Measurements from ENCODE around the gene MANBA.

- TF ChIP-seq CTCF (IDR thresholded peaks at IDR 0.05; ENCODE audit: low read depth, low read length) (no peak), EZH2phosphoT487 (IDR thresholded peaks at IDR 0.05; ENCODE audit: low read depth) (no peak)
Observed at GRCh38 chr4:102775805-102776204, 15.0 kb upstream of the MANBA start.

Data from OCI-LY3 (cell line).